Right lobe of liver (tissue), 4 donors: ENCODE measurements around the gene GALNT14.

Source experiments
- CTCF ChIP-seq, 4 donors: fragments of 200-600 bp in 3 of 4; fragments of 450-650 bp in 1 of 4; IDR thresholded peaks; one replicate each; pipeline versions ENCODE4 v1.5.1 to v1.8.0; 2016 to 2022; ENCODE audit warnings: antibody characterized with exemption in 4 of 4, mild to moderate bottlenecking in 2 of 4
- POLR2A ChIP-seq: fragments of 450-650 bp; IDR thresholded peaks from one replicate; pipeline ENCODE4 v1.6.1; 2017; ENCODE audit warnings: antibody characterized with exemption, mild to moderate bottlenecking
- donor health status: DM: no; HTN: no; CAD: no.
- donor health status: DM: no; HTN: no; CAD: no.
- donor health status: DM: no; HTN: yes; CAD: no.

GRCh38 chr2:31139671-31140070 lies 1.4 kb upstream of the GALNT14 start:
- TF ChIP-seq CTCF (IDR thresholded peaks at IDR 0.05) (no peak), POLR2A (no peak)
